ENCODE results near the gene ZNF682.
"Not testable (repeated sequence)": the region's sequence is repeated elsewhere in the genome, so short reads cannot be mapped to it uniquely, and the experiment has no call there.

ZNF682 gene

GRCh38 chr19:20039203-20039723, at the start of gene ZNF682:
Gene ZNF682, minus strand, starts transcription at chr19:20039505. Its CDS starts 160 bp downstream, at chr19:20039345.
- DNase-seq, result peak; percentile 97

DNA sequence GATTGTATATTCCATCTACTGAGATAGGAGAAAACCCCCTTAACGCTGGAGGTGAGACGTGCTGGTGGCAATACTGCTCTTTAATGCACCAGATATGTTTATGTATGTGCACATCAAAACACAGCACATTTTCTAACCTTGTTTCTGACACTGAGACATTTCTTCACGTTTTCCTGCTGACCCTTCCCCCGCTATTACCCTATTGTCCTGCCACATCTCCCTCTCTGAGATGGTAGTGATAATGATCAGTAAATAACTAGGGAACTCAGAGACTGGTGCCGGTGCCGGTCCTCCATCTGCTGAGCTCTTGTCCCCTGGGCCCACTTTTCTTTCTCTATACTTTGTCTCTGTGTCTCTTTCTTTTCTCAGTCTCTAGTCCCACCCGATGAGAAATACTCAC, 43.6 kb upstream of the ZNF682 start:
- DNase-seq, result not testable (repeated sequence)

- not testable (repeated sequence) for DNase-seq
These were observed 43.0 kb upstream of the ZNF682 start for GRCh38 chr19:20082232-20082833.

DNA sequence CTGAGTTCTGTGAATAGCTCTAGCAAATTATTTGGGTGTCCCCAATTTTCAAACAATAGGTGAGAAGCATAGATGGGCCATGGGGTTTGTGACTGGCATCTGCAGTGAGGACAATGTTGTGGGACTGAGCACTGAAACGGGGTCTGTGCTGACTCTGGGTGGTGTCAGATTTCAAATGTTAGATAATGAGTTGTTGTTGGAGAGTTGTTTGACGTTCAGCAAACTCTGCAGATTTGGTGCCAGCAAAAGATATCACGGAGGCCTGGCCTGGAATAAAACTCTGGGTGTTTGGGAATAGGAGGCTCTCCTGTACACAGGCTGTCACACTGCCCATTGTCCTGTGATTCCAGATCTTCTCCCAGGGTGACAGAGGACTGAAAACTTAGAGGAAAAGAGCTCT, 41.4 kb upstream of the ZNF682 start:
- no peak for DNase-seq

- DNase-seq, result no peak
These were observed 40.2 kb upstream of the ZNF682 start for GRCh38 chr19:20079476-20079875.

- DNase-seq, result peak; percentile 37
These were observed 39.3 kb upstream of the ZNF682 start for GRCh38 chr19:20078581-20079031.

DNA sequence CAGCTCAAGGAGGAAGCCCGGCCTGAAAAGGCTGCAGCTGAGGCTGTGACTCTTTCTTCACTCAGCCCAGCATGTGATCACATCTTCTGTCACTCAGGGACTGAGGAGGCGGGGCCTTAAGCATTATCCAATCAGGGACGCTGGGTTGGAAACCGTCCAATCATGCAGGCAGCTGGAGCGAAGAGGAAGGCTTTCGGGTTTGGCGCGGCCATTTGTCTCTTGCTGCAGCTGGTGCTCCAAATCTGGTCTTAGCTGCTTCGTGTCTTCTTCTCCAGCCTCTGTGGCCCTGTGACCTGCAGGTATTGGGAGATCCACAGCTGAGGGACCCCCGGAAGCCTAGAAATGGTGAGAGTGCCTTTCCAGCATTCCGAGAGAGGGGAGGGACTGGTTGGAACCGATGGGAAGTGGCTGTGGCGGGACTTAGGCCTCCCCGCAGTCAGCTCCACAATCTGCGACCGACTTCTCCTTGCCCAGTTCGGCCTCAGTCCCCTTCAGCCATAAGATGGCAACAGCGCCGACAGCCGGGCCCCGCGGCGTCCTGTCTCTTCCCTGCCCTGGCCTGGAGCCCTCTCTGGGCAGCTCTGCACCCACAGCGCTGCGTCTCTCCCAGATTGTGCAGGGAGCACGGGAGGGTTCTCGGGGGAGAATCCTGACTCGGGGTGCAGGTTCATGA, 38.6 kb upstream of the ZNF682 start, which contains the start of gene ZNF90:
ZNF90 (plus strand) TSS at position 210 of the 673 bp plus-strand sequence; CDS start at position 343, 133 bp downstream.
- peak; percentile 92 for DNase-seq

DNA sequence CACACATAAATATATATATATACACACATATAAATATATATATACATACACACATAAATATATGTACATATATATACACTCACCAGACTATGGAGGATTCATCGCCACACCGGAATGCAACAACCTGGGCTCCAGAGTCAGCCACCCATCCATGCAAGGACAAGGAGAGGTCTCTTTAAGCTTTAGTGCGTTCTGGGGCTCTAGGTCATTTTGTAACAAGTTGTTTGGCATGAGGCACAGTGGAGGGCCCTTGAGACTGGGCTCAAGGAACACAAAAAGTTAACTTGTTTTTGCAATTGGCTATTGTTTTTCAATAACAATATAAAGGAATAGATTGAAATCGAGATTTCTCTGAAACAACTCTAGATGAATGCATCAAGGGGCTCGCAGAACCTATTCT, 33.6 kb upstream of the ZNF682 start:
- DNase-seq, result no peak

DNA sequence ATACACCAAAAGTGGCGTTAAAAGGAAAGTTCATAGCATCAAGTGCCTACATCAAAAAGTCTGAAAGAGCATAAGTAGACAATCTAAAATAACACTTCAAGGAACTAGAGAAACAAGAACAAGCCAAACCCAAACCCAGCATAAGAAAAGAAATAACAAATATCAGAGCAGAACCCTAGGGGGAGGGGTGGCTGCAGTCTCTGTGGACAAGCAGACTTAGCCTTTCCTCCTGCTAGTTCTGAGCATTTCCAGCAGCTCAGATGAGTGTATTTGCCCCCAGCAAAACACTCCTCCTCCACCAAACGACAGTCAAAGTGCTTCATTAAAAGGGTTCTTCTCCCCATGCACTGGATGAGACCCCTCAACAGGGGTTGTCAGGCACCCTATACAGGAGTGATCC, 31.4 kb upstream of the ZNF682 start:
- no peak for DNase-seq

DNA sequence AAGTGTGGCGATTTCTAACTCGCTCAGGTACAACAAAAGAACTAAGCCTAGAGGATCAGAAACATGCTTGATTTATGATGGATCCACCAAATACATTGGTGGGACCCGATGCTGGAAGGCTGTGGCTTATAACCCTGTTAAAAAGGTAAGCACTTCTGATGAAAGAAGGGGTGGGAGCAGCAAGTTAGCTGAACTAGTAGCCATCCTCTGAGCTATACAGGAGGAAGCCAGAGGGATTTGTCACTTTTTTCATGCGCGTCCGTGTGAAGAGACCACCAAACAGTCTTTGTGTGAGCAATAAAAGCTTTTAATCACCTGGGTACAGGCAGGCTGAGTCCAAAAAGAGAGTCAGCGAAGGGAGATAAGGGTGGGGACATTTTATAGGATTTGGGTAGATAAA, 29.3 kb upstream of the ZNF682 start:
- DNase-seq, result not testable (repeated sequence)

DNA sequence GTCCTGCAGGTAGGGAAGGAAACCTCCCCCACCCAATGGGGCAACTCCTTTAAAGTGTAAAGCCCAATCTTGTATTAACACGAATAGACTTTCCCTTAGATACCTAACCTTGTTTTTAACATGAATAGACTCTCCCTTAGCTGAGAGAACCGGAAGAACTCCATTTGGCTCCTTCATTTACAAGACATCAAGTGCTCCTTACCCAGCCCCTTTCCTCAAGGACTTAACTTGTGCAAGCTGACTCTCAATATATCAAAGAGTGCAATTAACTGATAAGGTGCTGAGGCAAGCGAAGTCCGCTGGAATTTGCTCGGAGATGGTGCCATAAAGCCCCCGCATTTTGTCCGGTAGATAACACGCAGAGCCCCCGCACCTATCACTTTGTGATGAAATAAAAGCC, 28.6 kb upstream of the ZNF682 start:
- DNase-seq, result no peak

- DNase-seq, result no peak
These were observed 27.6 kb upstream of the ZNF682 start for GRCh38 chr19:20066861-20067260.

DNA sequence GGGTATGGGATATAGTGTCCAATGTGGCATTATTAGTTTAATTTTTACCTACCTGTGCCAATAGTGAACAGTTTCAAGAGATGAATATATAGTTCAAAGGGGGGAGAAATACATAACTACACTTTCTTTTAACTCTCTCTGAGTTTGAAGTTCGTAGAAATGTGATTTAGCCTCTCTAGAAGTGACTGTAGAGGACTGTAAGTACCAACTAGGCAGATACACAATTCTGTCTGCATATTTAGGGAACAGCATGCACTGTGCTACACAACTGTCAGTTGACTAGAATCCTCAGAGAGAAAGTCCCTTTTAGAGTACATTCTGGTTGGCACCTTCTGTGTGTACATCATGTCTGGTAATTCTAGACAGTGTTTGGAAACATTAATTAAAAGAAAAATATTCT, 21.0 kb upstream of the ZNF682 start:
- no peak for DNase-seq

- DNase-seq, result not testable (repeated sequence)
These were observed 19.4 kb upstream of the ZNF682 start for GRCh38 chr19:20058738-20059137.

GRCh38 chr19:20051841-20052768, 12.8 kb upstream of the ZNF682 start:
- DNase-seq, result peak; percentile 84

DNA sequence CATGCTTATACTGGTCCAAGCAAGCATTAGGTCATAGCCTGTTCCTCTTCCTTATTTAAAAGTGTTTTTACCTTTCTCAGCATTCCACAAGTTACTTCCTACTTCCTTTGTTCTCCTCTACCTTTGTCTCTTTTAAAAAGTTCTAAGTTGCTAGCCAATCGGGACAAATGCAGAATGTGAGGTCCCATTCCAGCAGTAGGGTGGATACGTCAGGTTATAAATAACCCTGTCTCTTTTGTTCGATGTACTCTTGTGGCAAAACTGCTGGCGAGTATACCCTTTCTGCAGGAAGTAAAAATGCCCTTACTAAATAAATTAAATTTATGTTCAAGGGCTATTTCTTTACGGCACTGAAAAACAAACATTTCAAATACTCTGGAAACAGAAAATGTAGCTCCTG, 6.4 kb upstream of the ZNF682 start:
- not testable (repeated sequence) for DNase-seq

GRCh38 chr19:20044663-20045062, 5.4 kb upstream of the ZNF682 start:
- DNase-seq, result no peak

DNA sequence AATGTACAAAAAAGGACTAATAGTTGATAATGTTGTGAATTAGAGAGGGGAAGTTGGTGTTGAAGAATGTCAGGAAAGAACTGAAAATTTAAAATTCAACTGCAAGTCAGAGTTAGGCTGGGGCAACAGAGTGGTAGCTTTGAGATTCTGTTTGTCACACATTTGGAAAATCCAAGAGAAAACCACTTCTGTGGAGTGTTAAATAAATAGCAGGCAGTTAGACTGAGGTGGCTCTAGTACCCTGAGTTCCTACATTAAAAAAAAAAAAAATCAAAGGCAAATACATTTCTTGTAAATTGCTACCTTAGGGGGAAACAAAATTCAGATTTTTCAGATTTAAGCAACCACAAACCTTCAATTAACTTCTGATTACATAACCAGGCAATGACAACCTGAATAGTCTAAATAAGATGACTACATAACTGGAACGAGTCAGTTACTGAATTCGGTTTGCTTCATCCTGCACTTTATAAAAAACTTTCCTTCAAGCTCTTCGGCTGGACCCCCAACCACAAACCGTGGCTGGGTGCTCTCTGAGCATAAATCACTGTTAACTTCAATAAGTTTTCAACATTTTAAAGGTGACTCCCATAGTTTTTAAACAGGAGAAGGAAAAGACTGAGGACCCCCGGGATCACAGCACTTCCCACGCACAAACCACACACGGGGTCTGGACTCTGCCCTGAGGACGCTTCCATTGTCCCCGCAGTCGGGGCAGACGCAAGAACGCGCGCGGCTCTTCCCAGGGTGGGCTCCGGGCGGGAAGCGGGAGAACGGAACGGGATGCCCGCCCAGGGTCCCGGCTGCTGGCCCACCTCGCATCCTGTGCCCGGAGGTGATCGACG, 725 bp downstream of the ZNF682 start:
- no peak for DNase-seq

DNA sequence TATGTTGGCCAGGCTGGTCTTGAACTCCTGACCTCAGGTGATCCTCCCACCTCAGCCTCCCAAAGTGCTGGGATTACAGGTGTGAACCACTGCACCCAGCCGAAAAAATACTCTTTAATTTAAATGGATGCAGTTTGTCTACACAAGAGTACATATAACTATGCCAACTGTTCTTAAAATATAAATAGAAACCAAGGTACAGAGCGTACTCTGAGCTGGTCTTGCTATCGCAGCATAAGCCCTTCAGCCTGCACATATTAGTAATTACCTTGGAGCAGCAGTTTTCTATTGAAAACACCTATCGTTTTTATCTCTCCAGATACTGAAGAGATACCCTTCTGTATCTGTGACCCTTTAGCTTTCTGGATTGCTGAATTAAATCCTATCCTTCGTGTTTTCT, 3.4 kb downstream of the ZNF682 start:
- no peak for DNase-seq

- no peak for DNase-seq
These were observed 10.7 kb downstream of the ZNF682 start for GRCh38 chr19:20028611-20029010.

DNA sequence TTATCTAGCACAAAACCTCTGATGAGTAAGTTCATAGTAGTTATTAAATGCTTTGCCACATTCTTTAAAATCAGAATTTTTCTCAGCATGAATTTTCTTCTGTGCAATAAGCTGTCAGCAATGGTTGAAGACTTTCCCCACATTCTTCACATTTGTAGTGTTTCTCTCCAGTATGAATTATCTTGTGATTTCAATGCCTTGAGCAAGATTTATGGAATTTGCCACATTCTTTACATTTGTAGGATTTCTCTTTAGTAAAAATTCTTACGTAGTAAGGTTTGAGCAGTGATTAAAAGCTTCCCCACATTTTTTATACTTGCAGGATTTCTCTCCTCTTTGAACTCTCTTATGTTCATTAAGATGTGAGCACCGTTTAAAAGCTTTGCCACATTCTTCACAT, 33.6 kb downstream of the ZNF682 start:
- DNase-seq, result no peak

GRCh38 chr19:19997656-19998268, 41.5 kb downstream of the ZNF682 start:
- peak; percentile 48 for DNase-seq

Measured in stimulated activated CD4-positive, alpha-beta T cell treated with anti-CD3 and anti-CD28 coated beads, Interleukin-15, amount 100 ng/mL, for 24 hours (primary cell).